Activated naive CD8-positive, alpha-beta T cell treated with anti-CD3 and anti-CD28 coated beads, Interleukin-2, amount 10 ng/mL, durations not matched to agents 7 days and 5 days (primary cell): Measurements from ENCODE around the gene LITAFD. TPM values are rescaled to one million over a fixed set of nuclear protein-coding genes. Genes with fewer than 3 reads are reported as not detected.
A peak's percentile ranks its signal among the peaks of the same experiment; 100 is the strongest.

Experiments used
- ATAC-seq: fragments of 150-1000 bp; cut with Tn5 transposase; one replicate; pipeline ENCODE4 v1.10.0; 2021; ENCODE audit warnings: low read depth, moderate library complexity
- POLR2A ChIA-PET: fragments of 350-600 bp; sonication (Branson Sonifier 250); formaldehyde crosslinking; loops from one replicate; lab custom pipeline; 2021; ENCODE audit warnings: antibody characterized with exemption; lab: Charles Lee
- DNase-seq: peaks from one replicate; pipeline ENCODE4 v3.0.0; 2021
- H3K27ac Mint-ChIP-seq: one replicate; pipeline ENCODE4 v1.8.0; 2022; ENCODE audit warnings: mild to moderate bottlenecking, mixed read lengths
- H3K27me3 Mint-ChIP-seq: one replicate; pipeline ENCODE4 v1.8.0; 2022; ENCODE audit warnings: mild to moderate bottlenecking, moderate library complexity, mixed read lengths
- H3K36me3 Mint-ChIP-seq: one replicate; pipeline ENCODE4 v1.8.0; 2021; ENCODE audit warnings: mild to moderate bottlenecking, mixed read lengths
- H3K4me1 Mint-ChIP-seq: one replicate; pipeline ENCODE4 v1.8.0; 2021; ENCODE audit warnings: mixed read lengths
- H3K4me3 Mint-ChIP-seq: one replicate; pipeline ENCODE4 v1.8.0; 2022; ENCODE audit warnings: mild to moderate bottlenecking, moderate library complexity, mixed read lengths
- H3K9me3 Mint-ChIP-seq: one replicate; pipeline ENCODE4 v1.8.0; 2021; ENCODE audit warnings: mixed read lengths
- total RNA-seq, 2 experiments: library from RNA; stranded (reverse); gene quantifications; one replicate each; pipeline ENCODE4 v1.2.3, GENCODE V29; 2021

Gene LITAFD
- total RNA-seq, 2 experiments from 2014 or later = not detected

- peak overlapping the region; percentile 50 for H3K4me3 Mint-ChIP-seq
- peak; percentile 31 for ATAC-seq
Measured at GRCh38 chr16:8850279-8850885, 31.8 kb upstream of the LITAFD start.

GRCh38 chr16:8851761-8852403 is 30.3 kb upstream of the LITAFD start:
- ATAC-seq (no peak), DNase-seq (no peak)
- H3K36me3 Mint-ChIP-seq = peaks cover 26% of the 10 kb centered on the region
- peaks cover 28% of the 10 kb centered on the region for H3K4me1 Mint-ChIP-seq
- POLR2A ChIA-PET = interaction anchor here (0.5 to 1.8 kb wide), 3 partner anchors 17 to 245 kb away, joined by 3 to 9 read pairs (median 4); partner anchors contain the start of gene CARHSP1
- H3K4me3 Mint-ChIP-seq = no peak overlapping the region
- H3K27ac Mint-ChIP-seq = peak overlapping the region; percentile 35
- no peaks in the 10 kb centered on the region for H3K27me3 Mint-ChIP-seq
- H3K9me3 Mint-ChIP-seq = no peaks in the 10 kb centered on the region

More at GRCh38 chr16:8850279-8850885, 31.8 kb upstream of the LITAFD start:
- Mint-ChIP-seq H3K36me3 (peaks cover 18% of the 10 kb centered on the region), H3K27me3 (no peaks in the 10 kb centered on the region), H3K27ac (peak overlapping the region; percentile 83), H3K4me1 (peaks cover 21% of the 10 kb centered on the region), H3K9me3 (no peaks in the 10 kb centered on the region)
- POLR2A ChIA-PET = interaction anchor here (0.6 to 1.8 kb wide), 4 partner anchors 18 to 52 kb away, joined by 3 to 9 read pairs (median 4); partner anchors contain the start of gene CARHSP1
- no peak for DNase-seq

GRCh38 chr16:8852534-8852933 is 29.6 kb upstream of the LITAFD start:
- no peak overlapping the region for H3K4me3 Mint-ChIP-seq
- H3K27me3 Mint-ChIP-seq = no peaks in the 10 kb centered on the region
- H3K27ac Mint-ChIP-seq = peak overlapping the region; percentile 58
- peaks cover 28% of the 10 kb centered on the region for H3K36me3 Mint-ChIP-seq
- H3K4me1 Mint-ChIP-seq = peaks cover 29% of the 10 kb centered on the region
- POLR2A ChIA-PET = interaction anchor here (1.4 to 2.0 kb wide), 3 partner anchors 11 to 16 kb away, joined by 3 to 16 read pairs (median 9); partner anchors contain the start of gene CARHSP1
- H3K9me3 Mint-ChIP-seq = no peaks in the 10 kb centered on the region
- DNase-seq = no peak
- no peak for ATAC-seq

GRCh38 chr16:8853150-8853549 is 29.0 kb upstream of the LITAFD start:
- Mint-ChIP-seq H3K36me3 (peaks cover 32% of the 10 kb centered on the region), H3K27ac (peak overlapping the region; percentile 58), H3K9me3 (no peaks in the 10 kb centered on the region), H3K4me1 (peaks cover 33% of the 10 kb centered on the region), H3K27me3 (no peaks in the 10 kb centered on the region), H3K4me3 (no peak overlapping the region)
- no peak for ATAC-seq
- no peak for DNase-seq
- POLR2A ChIA-PET = interaction anchor here (1.4 to 2.0 kb wide), 2 partner anchors 11 to 15 kb away, joined by 3 to 16 read pairs; partner anchors contain the start of gene CARHSP1

GRCh38 chr16:8853611-8854010 is 28.5 kb upstream of the LITAFD start:
- H3K9me3 Mint-ChIP-seq = no peaks in the 10 kb centered on the region
- peak overlapping the region; percentile 45 for H3K27ac Mint-ChIP-seq
- H3K36me3 Mint-ChIP-seq = peaks cover 34% of the 10 kb centered on the region
- no peak for ATAC-seq
- DNase-seq = no peak
- no peak overlapping the region for H3K4me3 Mint-ChIP-seq
- POLR2A ChIA-PET = interaction anchor here (1.4 to 2.0 kb wide), 2 partner anchors 10 to 15 kb away, joined by 3 to 16 read pairs; partner anchors contain the start of gene CARHSP1
- no peaks in the 10 kb centered on the region for H3K27me3 Mint-ChIP-seq
- H3K4me1 Mint-ChIP-seq = peaks cover 35% of the 10 kb centered on the region

GRCh38 chr16:8854298-8854948 is 27.7 kb upstream of the LITAFD start:
- peaks cover 38% of the 10 kb centered on the region for H3K4me1 Mint-ChIP-seq
- ATAC-seq (no peak), DNase-seq (peak; percentile 23)
- no peak overlapping the region for H3K4me3 Mint-ChIP-seq
- POLR2A ChIA-PET = interaction anchor here (1.2 to 2.0 kb wide), 3 partner anchors 9 to 14 kb away, joined by 4 to 16 read pairs (median 4); partner anchors contain the start of gene CARHSP1
- H3K27ac Mint-ChIP-seq = no peak overlapping the region
- no peaks in the 10 kb centered on the region for H3K9me3 Mint-ChIP-seq
- H3K27me3 Mint-ChIP-seq = no peaks in the 10 kb centered on the region
- peaks cover 36% of the 10 kb centered on the region for H3K36me3 Mint-ChIP-seq

- H3K36me3 Mint-ChIP-seq = peaks cover 36% of the 10 kb centered on the region
- no peak overlapping the region for H3K4me3 Mint-ChIP-seq
- POLR2A ChIA-PET = interaction anchor here (1.2 to 1.5 kb wide), 2 partner anchors 8 to 11 kb away, joined by 4 read pairs; no protein-coding TSS in a partner anchor
- H3K9me3 Mint-ChIP-seq = no peaks in the 10 kb centered on the region
- peaks cover 38% of the 10 kb centered on the region for H3K4me1 Mint-ChIP-seq
- DNase-seq (peak; percentile 28), ATAC-seq (no peak)
- H3K27me3 Mint-ChIP-seq = no peaks in the 10 kb centered on the region
- H3K27ac Mint-ChIP-seq = peak overlapping the region; percentile 69
Measured at GRCh38 chr16:8855051-8855786, 26.9 kb upstream of the LITAFD start.

GRCh38 chr16:8855972-8856371 is 26.2 kb upstream of the LITAFD start:
- H3K36me3 Mint-ChIP-seq = peaks cover 31% of the 10 kb centered on the region
- peak; percentile 24 for DNase-seq
- no peaks in the 10 kb centered on the region for H3K27me3 Mint-ChIP-seq
- no peak overlapping the region for H3K4me3 Mint-ChIP-seq
- peak overlapping the region; percentile 48 for H3K27ac Mint-ChIP-seq
- no peak for ATAC-seq
- H3K9me3 Mint-ChIP-seq = no peaks in the 10 kb centered on the region
- peaks cover 32% of the 10 kb centered on the region for H3K4me1 Mint-ChIP-seq
- POLR2A ChIA-PET = interaction anchor here (1.2 to 1.5 kb wide), 2 partner anchors 8 to 10 kb away, joined by 4 read pairs; no protein-coding TSS in a partner anchor

GRCh38 chr16:8858994-8859912 is 22.9 kb upstream of the LITAFD start:
- POLR2A ChIA-PET = interaction anchor here (2.4 kb wide), 1 partner anchor 9 kb away, joined by 10 read pairs; the partner anchor contains the start of gene CARHSP1
- no peaks in the 10 kb centered on the region for H3K9me3 Mint-ChIP-seq
- no peak for ATAC-seq
- H3K36me3 Mint-ChIP-seq = peaks cover 27% of the 10 kb centered on the region
- peak overlapping the region; percentile 34 for H3K27ac Mint-ChIP-seq
- no peak overlapping the region for H3K4me3 Mint-ChIP-seq
- H3K4me1 Mint-ChIP-seq = peaks cover 41% of the 10 kb centered on the region
- peak; percentile 16 for DNase-seq
- no peaks in the 10 kb centered on the region for H3K27me3 Mint-ChIP-seq

GRCh38 chr16:8859913-8860881 is 22.0 kb upstream of the LITAFD start:
- Mint-ChIP-seq H3K4me1 (peaks cover 41% of the 10 kb centered on the region), H3K36me3 (peaks cover 25% of the 10 kb centered on the region), H3K4me3 (no peak overlapping the region), H3K9me3 (no peaks in the 10 kb centered on the region), H3K27ac (no peak overlapping the region), H3K27me3 (no peaks in the 10 kb centered on the region)
- no peak for ATAC-seq
- POLR2A ChIA-PET = interaction anchor here (2.4 kb wide), 1 partner anchor 8 kb away, joined by 10 read pairs; the partner anchor contains the start of gene CARHSP1
- no peak for DNase-seq
